Heart left ventricle (tissue), 16 donors: ENCODE data around the gene ELANE. TPM values are rescaled to one million over a fixed set of nuclear protein-coding genes. Genes with fewer than 3 reads are reported as not detected.

ENCODE experiments used
- ATAC-seq, 4 donors: fragments of 200-7000 bp; cut with Tn5 transposase; one replicate each; pipeline ENCODE4 v1.9.1; 2020 to 2022; ENCODE audit warnings: moderate library complexity in 4 of 4, mild to moderate bottlenecking in 3 of 4, moderate number of reproducible peaks in 1 of 4
- DNase-seq, 5 donors: peaks; one replicate each; pipeline ENCODE4 v3.0.0-alpha.2; 2020
- H3K27ac ChIP-seq, 12 donors: fragments of 200-600 bp; sonication (generic) in 4 of 12; one replicate each; pipeline versions ENCODE4 v1.5.0 to v1.8.0; 2016 to 2022; ENCODE audit warnings: mild to moderate bottlenecking in 2 of 12
- H3K27me3 ChIP-seq, 9 donors: fragments of 200-600 bp; sonication (generic) in 2 of 9; one replicate each; pipeline versions ENCODE4 v1.5.1 to v1.8.0; 2016 to 2022; ENCODE audit warnings: mild to moderate bottlenecking in 3 of 9
- H3K36me3 ChIP-seq, 9 donors: fragments of 200-600 bp; sonication (generic) in 2 of 9; one replicate each; pipeline versions ENCODE4 v1.5.0 to v1.8.0; 2018 to 2022; ENCODE audit warnings: mild to moderate bottlenecking in 2 of 9
- H3K4me1 ChIP-seq, 12 donors: fragments of 200-600 bp; sonication (generic) in 4 of 12; one replicate each; pipeline versions ENCODE4 v1.5.0 to v1.8.0; 2016 to 2022; ENCODE audit warnings: mild to moderate bottlenecking in 3 of 12
- H3K4me3 ChIP-seq, 12 donors: fragments of 200-600 bp; sonication (generic) in 4 of 12; one replicate each; pipeline versions ENCODE4 v1.5.0 to v1.8.0; 2017 to 2022; ENCODE audit warnings: mild to moderate bottlenecking in 9 of 12, moderate library complexity in 4 of 12
- H3K9me3 ChIP-seq, 12 donors: fragments of 200-600 bp; sonication (generic) in 4 of 12; one replicate each; pipeline versions ENCODE4 v1.5.0 to v1.8.0; 2016 to 2022; ENCODE audit warnings: mild to moderate bottlenecking in 1 of 12
- CTCF ChIP-seq, 12 donors: fragments of 200-600 bp; sonication (generic) in 4 of 12; IDR thresholded peaks; one replicate each; pipeline versions ENCODE4 v1.5.0 to v1.8.0; 2018 to 2022; ENCODE audit warnings: antibody characterized with exemption in 12 of 12, mild to moderate bottlenecking in 5 of 12
- POLR2A ChIP-seq, 2 donors: fragments of 450-650 bp; IDR thresholded peaks; one replicate each; pipeline ENCODE4 v1.6.1; 2017; ENCODE audit warnings: antibody characterized with exemption in 2 of 2, mild to moderate bottlenecking in 2 of 2, moderate library complexity in 2 of 2
- WGBS, 4 donors: extraction: QIAGEN DNeasy Blood & Tissue Kit in 2 of 4; methylation state at CpG; one replicate each; pipeline versions ENCODE4 v1.1.5 to v1.1.7; 2013 to 2018; 5-methylcytosine and 5-hydroxymethylcytosine counted together
- intact Hi-C, 10 donors: fragments of 100-400 bp; cut with DNase I; formaldehyde crosslinking; loops; one replicate each; pipeline versions ENCODE4 v1.11.1 to v1.14.2; 2022
- polyA plus RNA-seq, 2 donors: library from polyadenylated mRNA; stranded (reverse); fragments of 200-250 nt; gene quantifications; one replicate each; pipeline ENCODE4 v1.2.3, GENCODE V29; 2013
- total RNA-seq, 9 donors: library from RNA; depleted of rRNA in 2 of 9; stranded (reverse); fragments of >200 nt in 2 of 9; fragmentation: NEBNext Ultra II Directional in 3 of 9; extraction: Animal tissue kit (Norgen Biotek cat#: 25700) in 3 of 9; gene quantifications; one replicate each; pipeline versions ENCODE4 v1.1.0 to v1.2.4, GENCODE V29; 2016 to 2023
- donor health status: ischemic (EF 13 %, LVEDD 7.1; RV severe dilation, severe dysfunction).
- donor health status: healthy with polysubstance abuse.
- donor health status: DM: no; HTN: yes; CAD: no.
- donor health status: DM: no; HTN: no; CAD: no.
- donor health status: ischemic (EF 25% LVEDD 6.9; RV normal size, moderate dysfunction).
- donor health status: ischemic (EF 25% LVEDD 5.7; RV mildly dilated, moderate dysfunction).
- donor health status: healthy.
- donor health status: DM: yes; HTN: yes; CAD: no.
- donor health status: ischemic (EF 35%, LVEDD 5.7; RV mildly dilated, moderate dysfunction).
- donor health status: nonischemic (EF 11% LVEDD 7.7; RV severe dilation, severe dysfunction).
- donor health status: DM: yes; HTN: yes; CAD: no.
- donor health status: PGD.
- donor health status: ischemic (EF 29% LVEDD 5.4; RV normal size, mild dysfunction).
- donor health status: nonischemic (EF 23%, LVEDD 6.1; RV moderate dilation, normal function).

Gene ELANE
- total and polyA plus RNA-seq, 11 donors, result 0.42 to 1.8 (median 1.2) TPM; not detected in 5

GRCh38 chr19:871446-872265 is 19.6 kb downstream of the ELANE start:
- H3K27ac ChIP-seq, result peak overlapping the region in 5 of 12 donors; percentile 5 to 66 (median 62)
- 89 to 93% (median 91%) methylated on average over 18 to 24 of the region's 33 CpGs for WGBS, 4 donors
- H3K4me1 ChIP-seq, result peaks cover 0 to 28% (median 8%) of the 10 kb centered on the region in 12 donors
- intact Hi-C loops, result loop anchor here in 1 of 10 donors (5.0 kb wide), 1 partner anchor 41 kb away; the partner anchor contains the start of gene R3HDM4
- peaks cover 0 to 69% (median 42%) of the 10 kb centered on the region in 9 donors for H3K36me3 ChIP-seq
- H3K4me3 ChIP-seq, result no peak overlapping the region
- DNase-seq, result no peak
- ATAC-seq, result no peak
- H3K9me3 ChIP-seq, result no peaks in the 10 kb centered on the region
- TF ChIP-seq POLR2A (IDR thresholded peaks at IDR 0.05) (no peak), CTCF (IDR thresholded peaks at IDR 0.05) (no peak)
- no peaks in the 10 kb centered on the region for H3K27me3 ChIP-seq

DNA sequence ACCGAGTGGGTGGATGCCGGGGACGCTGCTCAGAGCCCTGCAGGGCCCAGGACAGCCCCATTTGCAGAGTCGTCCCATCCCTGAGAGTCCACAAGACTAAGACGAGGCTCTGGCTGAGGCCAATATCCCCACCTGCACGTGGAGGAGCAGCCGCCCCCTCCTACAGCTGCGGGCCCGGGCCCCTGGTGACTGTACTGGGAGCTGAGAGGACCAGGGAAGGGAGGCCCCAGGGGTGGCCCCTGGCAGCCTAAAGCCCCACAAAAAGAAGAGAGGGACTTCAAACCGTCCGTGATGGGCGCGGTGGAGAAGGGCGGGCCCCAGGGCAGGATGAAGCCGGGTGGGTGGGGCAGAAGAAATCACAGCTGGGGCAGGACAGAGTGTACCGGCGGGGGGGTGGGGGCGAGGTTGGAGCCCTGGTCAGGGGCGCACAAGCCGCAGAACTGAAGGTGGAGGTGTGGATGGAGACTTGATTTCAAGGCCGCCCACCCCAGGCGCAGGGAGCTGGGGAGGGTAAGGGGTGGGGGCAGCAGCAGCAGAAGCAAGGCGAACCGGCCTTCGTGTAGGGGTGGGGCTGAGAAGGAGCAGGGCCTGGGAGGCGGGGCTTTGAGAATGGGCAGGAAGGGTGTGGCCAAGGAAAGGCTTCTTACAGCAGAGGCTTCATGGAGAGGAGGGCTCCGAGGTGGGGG is 20.3 kb downstream of the ELANE start:
- peaks cover 0 to 76% (median 45%) of the 10 kb centered on the region in 9 donors for H3K36me3 ChIP-seq

DNA sequence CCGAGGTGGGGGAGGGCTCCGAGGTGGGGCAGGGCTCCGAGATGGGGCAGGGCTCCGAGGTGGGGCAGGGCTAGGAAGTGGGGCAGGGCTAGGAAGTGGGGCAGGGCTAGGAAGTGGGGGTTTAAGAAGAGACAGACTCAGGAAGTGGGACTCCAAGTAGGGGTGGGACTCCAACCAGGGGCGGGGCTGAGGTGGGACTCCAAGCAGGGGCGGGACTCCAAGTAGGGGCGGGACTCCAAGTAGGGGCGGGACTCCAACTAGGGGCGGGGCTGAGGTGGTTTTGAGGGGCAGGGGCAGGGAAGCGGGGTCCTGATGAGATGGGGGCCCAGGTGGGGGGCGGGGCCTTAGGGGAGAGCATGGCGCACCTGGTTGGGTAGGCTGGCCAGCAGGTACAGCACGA is 21.0 kb downstream of the ELANE start:
- 90 to 95% (median 90%) methylated on average over 8 to 12 of the region's 13 CpGs for WGBS, 4 donors
- Histone ChIP-seq H3K27ac (no peak overlapping the region), H3K4me3 (no peak overlapping the region), H3K4me1 (peaks cover 0 to 22% (median 8%) of the 10 kb centered on the region in 12 donors), H3K27me3 (no peaks in the 10 kb centered on the region), H3K9me3 (no peaks in the 10 kb centered on the region), H3K36me3 (peaks cover 0 to 70% (median 40%) of the 10 kb centered on the region in 9 donors)
- ATAC-seq (peak in 1 of 4 donors; percentile 14), DNase-seq (no peak)
- intact Hi-C loops, result loop anchor here in 1 of 10 donors (5.0 kb wide), 1 partner anchor 39 kb away; the partner anchor contains the start of gene R3HDM4
- TF ChIP-seq CTCF (IDR thresholded peaks at IDR 0.05) (no peak), POLR2A (IDR thresholded peaks at IDR 0.05) (no peak)

More for the DNA sequence above, 20.3 kb downstream of the ELANE start:
- TF ChIP-seq POLR2A (IDR thresholded peaks at IDR 0.05), result no peak
- DNase-seq (peak in 3 of 5 donors; percentile 43 to 77 (median 67)), ATAC-seq (peak in 2 of 4 donors; percentile 15 to 52)
- H3K27ac ChIP-seq, result peak overlapping the region in 4 of 12 donors; percentile 5 to 64 (median 50)
- 80 to 87% (median 84%) methylated on average over 26 to 27 of the region's 27 CpGs for WGBS, 4 donors
- peaks cover 0 to 28% (median 8%) of the 10 kb centered on the region in 12 donors for H3K4me1 ChIP-seq
- peak overlapping the region in 1 of 12 donors; percentile 15 for H3K4me3 ChIP-seq
- no peaks in the 10 kb centered on the region for H3K27me3 ChIP-seq
- H3K9me3 ChIP-seq, result no peaks in the 10 kb centered on the region
- intact Hi-C loops, result loop anchor here in 1 of 10 donors (5.0 kb wide), 1 partner anchor 40 kb away; the partner anchor contains the start of gene R3HDM4

- TF ChIP-seq POLR2A (IDR thresholded peaks at IDR 0.05) (no peak), CTCF (IDR thresholded peaks at IDR 0.05) (no peak)
- Histone ChIP-seq H3K9me3 (no peaks in the 10 kb centered on the region), H3K36me3 (peaks cover 0 to 65% (median 39%) of the 10 kb centered on the region in 9 donors), H3K4me1 (peaks cover 0 to 21% (median 7%) of the 10 kb centered on the region in 12 donors), H3K27me3 (no peaks in the 10 kb centered on the region), H3K27ac (no peak overlapping the region), H3K4me3 (no peak overlapping the region)
- 93 to 96% (median 93%) methylated on average over 22 of the region's 22 CpGs for WGBS, 4 donors
- ATAC-seq, result no peak
- DNase-seq, result no peak
- intact Hi-C loops, result loop anchor here in 1 of 10 donors (5.0 kb wide), 1 partner anchor 39 kb away; the partner anchor contains the start of gene R3HDM4
These were observed 21.5 kb downstream of the ELANE start for GRCh38 chr19:873561-874041.
